Lower leg skin (tissue), 4 donors: ENCODE measurements around the gene ATCAY. TPM values are rescaled to one million over a fixed set of nuclear protein-coding genes. Genes with fewer than 3 reads are reported as not detected.

Experiments used
- DNase-seq, 2 donors: peaks; one replicate each; pipeline ENCODE4 v3.0.0-alpha.2; 2019; ENCODE audit warnings: low spot score in 2 of 2
- H3K4me3 ChIP-seq: fragments of 200-600 bp; sonication (generic); 2 replicates; pipeline ENCODE4 v1.5.1; 2017; ENCODE audit warnings: mild to moderate bottlenecking, low read depth; ENCODE audit not compliant: poor library complexity, severe bottlenecking
- CTCF ChIP-seq, 3 donors: fragments of 450-650 bp; IDR thresholded peaks; one replicate each; pipeline ENCODE4 v1.5.1; 2016; ENCODE audit warnings: antibody characterized with exemption in 3 of 3, mild to moderate bottlenecking in 3 of 3, moderate library complexity in 2 of 3
- POLR2A ChIP-seq, 2 donors: fragments of 450-650 bp; IDR thresholded peaks; one replicate each; pipeline ENCODE4 v1.6.1; 2016 to 2017; ENCODE audit warnings: antibody characterized with exemption in 2 of 2, mild to moderate bottlenecking in 1 of 2, moderate library complexity in 1 of 2
- WGBS, 2 donors: methylation state at CpG; one replicate each; pipeline ENCODE4 v1.1.5; 2018; 5-methylcytosine and 5-hydroxymethylcytosine counted together
- intact Hi-C: fragments of 100-400 bp; cut with DNase I; formaldehyde crosslinking; loops from one replicate; pipeline ENCODE4 v1.15.0; 2023; ENCODE audit warnings: low total_unique reads
- microRNA counts, 2 donors: library from miRNA; unstranded; fragments of <30 nt; microRNA quantifications; one replicate each; lab custom pipeline; 2016
- microRNA-seq, 2 donors: library from miRNA; unstranded; fragments of <30 nt; microRNA quantifications; one replicate each; pipeline ENCODE4, GENCODE V29; 2016; ENCODE audit warnings: borderline replicate concordance in 2 of 2, borderline number of aligned reads in 1 of 2
- total RNA-seq, 4 donors: library from RNA; depleted of rRNA; stranded (reverse); fragments of >200 nt; gene quantifications; one replicate each; pipeline ENCODE4 v1.1.0, GENCODE V29; 2016

ATCAY gene
- total RNA-seq, 4 donors from 2014 or later, result not detected

DNA sequence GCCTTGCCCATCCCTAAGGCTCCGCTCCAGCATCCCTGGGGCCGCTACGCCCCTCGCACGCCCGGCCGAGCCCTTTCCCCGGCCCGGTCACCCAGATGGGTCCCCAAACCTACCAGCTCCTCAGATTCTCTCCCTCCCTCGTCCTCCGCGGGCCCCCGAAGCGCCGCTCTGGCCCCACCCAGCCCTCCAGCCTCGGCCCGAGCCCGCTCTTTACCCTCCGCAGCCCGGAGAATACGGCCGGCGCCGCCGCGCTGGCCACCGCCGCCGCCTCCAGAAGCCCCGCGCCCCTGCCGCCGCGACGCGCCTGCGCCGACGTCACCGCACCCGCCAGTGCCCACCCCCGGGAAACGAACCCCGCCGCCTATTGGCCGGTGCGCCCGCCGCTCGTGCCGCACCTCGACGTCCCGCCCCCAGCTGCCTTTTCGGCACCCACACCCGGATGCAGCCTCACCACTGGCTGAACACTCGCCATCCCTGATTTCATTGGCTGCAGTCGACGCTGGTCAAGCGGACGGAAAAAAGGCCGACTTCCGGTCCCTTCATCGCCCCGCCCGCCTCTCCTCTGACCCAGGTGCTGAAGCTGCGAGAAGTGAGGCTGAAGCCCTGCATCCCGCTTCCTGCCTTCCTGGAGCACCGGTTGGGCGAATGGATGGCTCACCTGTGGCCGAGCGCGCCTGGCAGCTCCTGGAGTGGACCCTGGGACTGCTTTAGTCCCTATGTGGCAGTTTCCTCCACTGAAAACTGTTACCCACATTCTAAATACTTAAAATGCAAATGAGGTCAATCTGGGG, 90.5 kb downstream of the ATCAY start, which contains the start of gene DAPK3:
Gene DAPK3, minus strand, starts transcription at position 292 of the 791 bp plus-strand sequence. CDS start 1,364 bp downstream, outside the sequence.
- H3K4me3 ChIP-seq, result peak within 1 kb of the TSS; percentile 97
- TF ChIP-seq CTCF (IDR thresholded peaks at IDR 0.05) (no peak), POLR2A (IDR thresholded peaks at IDR 0.05) (peak in 1 of 2 donors; percentile 65)
- intact Hi-C loops, result no loop called here
- DNase-seq, result peak; percentile 96 to 99
- 1% methylated on average over 41 to 70 of the region's 73 CpGs for WGBS, 2 donors

- TF ChIP-seq CTCF (IDR thresholded peaks at IDR 0.05), result no peak
- no peak for TF ChIP-seq POLR2A (IDR thresholded peaks at IDR 0.05)
These were observed 94.7 kb downstream of the ATCAY start for GRCh38 chr19:3975144-3975543.

DNA sequence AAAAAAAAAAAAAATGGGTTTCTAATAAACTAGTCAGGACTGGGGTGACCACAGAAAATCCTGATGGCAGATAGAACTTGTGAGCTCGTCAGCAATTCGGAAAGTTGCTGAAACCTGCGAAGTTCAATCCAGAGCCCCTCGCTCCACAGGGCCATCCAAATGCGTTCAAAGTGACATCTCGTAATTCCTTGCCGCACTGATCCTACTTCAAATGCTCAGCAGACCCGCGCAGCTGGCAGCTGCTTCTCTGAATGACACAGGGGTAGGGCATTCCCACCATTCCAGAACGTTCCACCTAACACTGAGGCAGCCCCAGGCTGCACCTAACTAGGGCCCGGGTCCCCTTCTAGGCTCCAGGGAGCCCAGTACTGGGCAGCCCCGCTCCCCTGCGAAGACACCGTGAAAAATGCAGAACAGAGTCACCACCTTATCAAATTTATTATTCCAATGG, 95.2 kb downstream of the ATCAY start:
- intact Hi-C loops, result no loop called here
- DNase-seq, result no peak
- 80 to 81% methylated on average over 14 of the region's 14 CpGs for WGBS, 2 donors
- no peak for TF ChIP-seq CTCF (IDR thresholded peaks at IDR 0.05)
- no peak overlapping the region for H3K4me3 ChIP-seq

More at GRCh38 chr19:3975144-3975543, 94.7 kb downstream of the ATCAY start:
- no peak for DNase-seq
- WGBS, 2 donors, result 70 to 88% methylated on average over 8 of the region's 8 CpGs
- H3K4me3 ChIP-seq, result no peak overlapping the region
- intact Hi-C loops, result no loop called here

- peak in 1 of 2 donors; percentile 27 for DNase-seq
- TF ChIP-seq POLR2A (IDR thresholded peaks at IDR 0.05) (no peak), CTCF (IDR thresholded peaks at IDR 0.05) (no peak)
- 82 to 92% methylated on average over 20 to 29 of the region's 29 CpGs for WGBS, 2 donors
- intact Hi-C loops, result no loop called here
- no peak overlapping the region for H3K4me3 ChIP-seq
These were observed 96.2 kb downstream of the ATCAY start for GRCh38 chr19:3976495-3977241.

MicroRNAs encoded within 50 kb of the gene (microRNA counts, 767-probe panel; counts per million panel counts)
- 0 to 358 counts per million in 2 donors for microRNA hsa-miR-637 (lab: Ali Mortazavi, UCI)

Small RNA genes within 50 kb of the gene (microRNA-seq; reads per million reads assigned to microRNA genes)
- gene MIR637, result 0 reads per million in 2 donors

Other genes with a start within 250 kb of the ATCAY start
- gene PIP5K1C, start 180.2 kb upstream of the ATCAY start, total RNA-seq, result 10 to 100 TPM; 14.1 to 27.3 (median 22.1) TPM
- gene TJP3, start 172.3 kb upstream of the ATCAY start, total RNA-seq, result 10 to 100 TPM; 27.3 to 60.9 (median 35.6) TPM
- 10 to 100 TPM; 21.8 to 34.6 (median 31.8) TPM for gene APBA3, start 119.0 kb upstream of the ATCAY start, total RNA-seq
- gene MRPL54, start 118.0 kb upstream of the ATCAY start, total RNA-seq, result 10 to 100 TPM; 45.0 to 72.8 (median 53.9) TPM
- not detected for gene RAX2, start 108.5 kb upstream of the ATCAY start, total RNA-seq
- gene MATK, start 94.3 kb upstream of the ATCAY start, total RNA-seq, result 1 to 10 TPM; 2.1 to 5.8 (median 3.3) TPM
- under 1 TPM in 1 of 4 donors, not detected in 3; 0.13 TPM for gene ZFR2, start 11.6 kb upstream of the ATCAY start, total RNA-seq
- gene NMRK2, start 52.4 kb downstream of the ATCAY start, total RNA-seq, result not detected
- gene DAPK3, start 90.4 kb downstream of the ATCAY start, total RNA-seq, result 10 to 100 TPM; 75.6 to 90.9 (median 82.2) TPM
- gene EEF2, start 104.8 kb downstream of the ATCAY start, total RNA-seq, result 1,000 to 10,000 TPM; 2,068 to 2,517 (median 2,443) TPM
- gene PIAS4, start 127.1 kb downstream of the ATCAY start, total RNA-seq, result 10 to 100 TPM; 20.8 to 35.1 (median 26.9) TPM
- 100 to 1,000 TPM; 138 to 162 (median 152) TPM for gene ZBTB7A, start 186.2 kb downstream of the ATCAY start, total RNA-seq
- 100 to 1,000 TPM in 3 of 4 donors, 10 to 100 TPM in 1; 89.0 to 111 (median 106) TPM for gene MAP2K2, start 243.4 kb downstream of the ATCAY start, total RNA-seq